ENCODE data around the gene CNP. TPM values are rescaled to one million over a fixed set of nuclear protein-coding genes. Genes with fewer than 3 reads are reported as not detected.
A peak's percentile ranks its signal among the peaks of the same experiment; 100 is the strongest.

The CNP gene
- total RNA-seq, 1 donor: 87.6 TPM

DNA sequence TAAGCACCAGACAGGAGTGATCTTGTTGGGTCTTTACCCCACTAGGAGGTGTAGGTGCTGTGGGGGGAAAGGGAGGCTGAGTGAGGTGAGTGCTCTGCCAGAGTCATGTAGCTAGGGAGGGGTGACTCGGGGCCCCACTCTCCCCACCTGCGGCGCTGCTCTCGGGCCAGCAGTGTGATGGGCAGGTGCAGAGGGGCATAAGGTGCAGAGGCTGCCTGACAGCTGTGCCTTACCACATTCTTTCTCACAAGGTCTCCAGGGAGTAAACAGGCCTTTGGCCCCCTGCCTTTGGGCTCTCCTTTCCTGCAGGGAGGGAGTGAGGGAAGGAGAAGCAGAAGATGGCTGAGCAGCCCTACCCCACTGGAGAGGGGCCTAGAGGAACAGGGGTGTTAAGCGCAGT is 4.5 kb upstream of the CNP start:
- H3K9me3 ChIP-seq (ENCODE audit: low read depth, low read length): no peaks in the 10 kb centered on the region
- no peaks in the 10 kb centered on the region for H4K20me1 ChIP-seq (ENCODE audit: insufficient read depth, low read length)
- H3K36me3 ChIP-seq (ENCODE audit: insufficient read depth, low read length): no peaks in the 10 kb centered on the region
- TF ChIP-seq CTCF (IDR thresholded peaks at IDR 0.05; ENCODE audit: extremely low read depth, low read depth, low read length): no peak
- no peak overlapping the region for H2AFZ ChIP-seq (ENCODE audit: low read length)
- H3K4me3 ChIP-seq (ENCODE audit: insufficient read depth, low read length): no peak overlapping the region
- no peak for DNase-seq (ENCODE audit: insufficient read length, low spot score, missing footprints)
- H3K27me3 ChIP-seq (ENCODE audit: insufficient read depth, low read length): no peaks in the 10 kb centered on the region
- peaks cover 4% of the 10 kb centered on the region for H3K79me2 ChIP-seq (ENCODE audit: insufficient read depth, low read length)
- H3K4me1 ChIP-seq (ENCODE audit: insufficient read depth, low read length): peaks cover 21% of the 10 kb centered on the region
- H3K4me2 ChIP-seq (ENCODE audit: insufficient read depth, low read length): no peak overlapping the region
- H3K27ac ChIP-seq (ENCODE audit: low read depth, low read length): no peak overlapping the region

GRCh38 chr17:41962768-41963434 is 3.7 kb upstream of the CNP start:
- Histone ChIP-seq H2AFZ (ENCODE audit: low read length) (no peak overlapping the region), H3K27me3 (ENCODE audit: insufficient read depth, low read length) (no peaks in the 10 kb centered on the region), H3K4me1 (ENCODE audit: insufficient read depth, low read length) (peaks cover 26% of the 10 kb centered on the region), H3K27ac (ENCODE audit: low read depth, low read length) (no peak overlapping the region), H3K4me3 (ENCODE audit: insufficient read depth, low read length) (no peak overlapping the region), H3K36me3 (ENCODE audit: insufficient read depth, low read length) (peaks cover 1% of the 10 kb centered on the region), H4K20me1 (ENCODE audit: insufficient read depth, low read length) (peaks cover 7% of the 10 kb centered on the region), H3K79me2 (ENCODE audit: insufficient read depth, low read length) (peaks cover 12% of the 10 kb centered on the region), H3K4me2 (ENCODE audit: insufficient read depth, low read length) (no peak overlapping the region), H3K9me3 (ENCODE audit: low read depth, low read length) (no peaks in the 10 kb centered on the region)
- TF ChIP-seq CTCF (IDR thresholded peaks at IDR 0.05; ENCODE audit: extremely low read depth, low read depth, low read length): peak; percentile 90
- peak; percentile 96 for DNase-seq (ENCODE audit: insufficient read length, low spot score, missing footprints)

DNA sequence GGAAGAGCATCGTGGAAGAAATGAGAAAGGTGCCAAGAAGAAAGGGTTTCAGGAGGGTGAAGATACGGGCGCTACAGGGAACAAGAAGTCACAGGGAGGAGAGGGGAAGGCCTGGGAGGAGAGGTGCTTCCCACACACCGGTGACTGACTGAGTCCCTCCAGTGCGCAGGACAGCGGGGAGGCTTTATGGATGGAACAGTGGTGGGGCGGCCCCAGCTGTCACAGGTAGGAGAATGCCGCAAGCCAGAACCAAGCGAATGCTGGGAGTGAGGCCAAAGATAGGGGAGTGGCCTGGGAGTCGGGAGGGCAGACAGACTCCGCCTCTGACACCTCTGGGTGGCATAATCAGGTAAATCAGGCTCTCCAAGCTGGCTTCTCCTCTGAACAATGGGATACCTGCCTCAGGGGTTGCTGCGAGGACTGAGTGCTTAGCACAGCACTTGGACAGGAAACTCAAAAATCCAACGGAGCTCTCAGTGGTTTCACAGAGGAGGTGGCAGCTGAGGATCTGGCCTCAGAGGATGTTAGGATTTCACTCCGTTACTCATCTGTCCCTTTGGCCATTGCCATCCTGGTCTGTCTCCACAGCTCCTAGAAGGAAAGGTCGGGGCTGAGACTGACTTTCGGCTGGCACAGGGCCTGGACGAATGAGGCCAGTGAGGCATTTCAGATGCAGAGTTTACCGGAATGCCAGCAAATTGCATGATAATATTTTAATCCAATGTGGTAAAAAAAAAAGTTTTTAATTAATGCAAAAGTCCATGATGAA is 717 bp upstream of the CNP start:
- Histone ChIP-seq H3K4me1 (ENCODE audit: insufficient read depth, low read length) (peaks cover 32% of the 10 kb centered on the region), H4K20me1 (ENCODE audit: insufficient read depth, low read length) (peaks cover 18% of the 10 kb centered on the region), H3K27me3 (ENCODE audit: insufficient read depth, low read length) (no peaks in the 10 kb centered on the region), H3K79me2 (ENCODE audit: insufficient read depth, low read length) (peaks cover 41% of the 10 kb centered on the region), H3K27ac (ENCODE audit: low read depth, low read length) (peak overlapping the region; percentile 44), H2AFZ (ENCODE audit: low read length) (peak overlapping the region; percentile 69), H3K4me3 (ENCODE audit: insufficient read depth, low read length) (peak overlapping the region; percentile 88), H3K4me2 (ENCODE audit: insufficient read depth, low read length) (peak overlapping the region; percentile 91), H3K9me3 (ENCODE audit: low read depth, low read length) (no peaks in the 10 kb centered on the region), H3K36me3 (ENCODE audit: insufficient read depth, low read length) (peaks cover 26% of the 10 kb centered on the region)
- peak; percentile 87 for DNase-seq (ENCODE audit: insufficient read length, low spot score, missing footprints)
- no peak for TF ChIP-seq CTCF (IDR thresholded peaks at IDR 0.05; ENCODE audit: extremely low read depth, low read depth, low read length)

Data from osteoblast (primary cell).